OCI-LY1 (cell line): ENCODE measurements around the gene LGMN.

Experiments
- H2AFZ ChIP-seq: fragments of 200-600 bp; sonication (generic), shearing (Covaris generic); 2 replicates; pipeline ENCODE4 v1.6.0; 2014; ENCODE audit warnings: antibody characterized with exemption, mild to moderate bottlenecking, low read length
- H3F3A ChIP-seq: fragments of 200-600 bp; sonication (generic), shearing (Covaris generic); 2 replicates; pipeline ENCODE4 v1.6.0; 2014; ENCODE audit warnings: mild to moderate bottlenecking, antibody characterized with exemption, low read length, moderate library complexity; ENCODE audit not compliant: insufficient read depth
- H3K27ac ChIP-seq: fragments of 200-600 bp; sonication (generic); 2 replicates; pipeline ENCODE4 v1.5.1; 2014; ENCODE audit warnings: low read length, mixed run types, mild to moderate bottlenecking, low read depth; ENCODE audit not compliant: poor library complexity, severe bottlenecking
- H3K27me3 ChIP-seq: fragments of 200-600 bp; sonication (generic); 2 replicates; pipeline ENCODE4 v1.6.0; 2014; ENCODE audit warnings: antibody characterized with exemption, mild to moderate bottlenecking, low read length, moderate library complexity; ENCODE audit not compliant: insufficient read depth
- H3K36me3 ChIP-seq: fragments of 200-600 bp; sonication (generic); 2 replicates; pipeline ENCODE4 v1.6.1; 2014; ENCODE audit warnings: mild to moderate bottlenecking, antibody characterized with exemption, low read length, moderate library complexity, mixed read lengths; ENCODE audit not compliant: insufficient read depth
- H3K4me1 ChIP-seq: fragments of 200-600 bp; sonication (generic); 2 replicates; pipeline ENCODE4 v1.5.1; 2014; ENCODE audit warnings: mild to moderate bottlenecking, low read length, moderate library complexity; ENCODE audit not compliant: insufficient read depth, severe bottlenecking
- H3K4me2 ChIP-seq: fragments of 200-600 bp; sonication (generic), shearing (Covaris generic); 2 replicates; pipeline ENCODE4 v1.6.1; 2014; ENCODE audit warnings: low read length
- H3K4me3 ChIP-seq: fragments of 200-600 bp; sonication (generic); 2 replicates; pipeline ENCODE4 v1.5.1; 2014; ENCODE audit warnings: low read length, low read depth, mild to moderate bottlenecking, mixed read lengths; ENCODE audit not compliant: poor library complexity, severe bottlenecking
- H3K79me2 ChIP-seq: fragments of 200-600 bp; shearing (Covaris generic); 2 replicates; pipeline ENCODE4 v1.6.1; 2016; ENCODE audit warnings: mixed run types, low read length, mixed read lengths; ENCODE audit not compliant: insufficient read depth
- H3K9ac ChIP-seq: fragments of 200-600 bp; sonication (generic), shearing (Covaris generic); 2 replicates; pipeline ENCODE4 v1.6.1; 2014; ENCODE audit warnings: mild to moderate bottlenecking, low read length, mixed read lengths
- H3K9me2 ChIP-seq: fragments of 200-600 bp; sonication (generic), shearing (Covaris generic); 2 replicates; pipeline ENCODE4 v1.6.1; 2014; ENCODE audit warnings: low read depth, mild to moderate bottlenecking, low read length, mixed read lengths
- H3K9me3 ChIP-seq: fragments of 200-600 bp; shearing (Covaris generic); 2 replicates; pipeline ENCODE4 v1.6.1; 2014; ENCODE audit warnings: low read length, mixed read lengths
- H4K20me1 ChIP-seq: fragments of 200-600 bp; sonication (generic), shearing (Covaris generic); 2 replicates; pipeline ENCODE4 v1.6.0; 2016; ENCODE audit warnings: mild to moderate bottlenecking, low read length; ENCODE audit not compliant: insufficient read depth
- CTCF ChIP-seq: fragments of 200-600 bp; sonication (generic), shearing (Covaris generic); IDR thresholded peaks from 2 replicates; pipeline ENCODE4 v1.5.1; 2017; ENCODE audit warnings: mild to moderate bottlenecking, antibody characterized with exemption, low read length, moderate library complexity, mixed read lengths
- EZH2 ChIP-seq: fragments of 200-600 bp; sonication (generic), shearing (Covaris generic); IDR thresholded peaks from 2 replicates; pipeline ENCODE4 v1.8.0; 2017; ENCODE audit warnings: borderline replicate concordance, mixed run types, mild to moderate bottlenecking, antibody characterized with exemption, low read length, moderate library complexity, mixed read lengths

Gene LGMN

DNA sequence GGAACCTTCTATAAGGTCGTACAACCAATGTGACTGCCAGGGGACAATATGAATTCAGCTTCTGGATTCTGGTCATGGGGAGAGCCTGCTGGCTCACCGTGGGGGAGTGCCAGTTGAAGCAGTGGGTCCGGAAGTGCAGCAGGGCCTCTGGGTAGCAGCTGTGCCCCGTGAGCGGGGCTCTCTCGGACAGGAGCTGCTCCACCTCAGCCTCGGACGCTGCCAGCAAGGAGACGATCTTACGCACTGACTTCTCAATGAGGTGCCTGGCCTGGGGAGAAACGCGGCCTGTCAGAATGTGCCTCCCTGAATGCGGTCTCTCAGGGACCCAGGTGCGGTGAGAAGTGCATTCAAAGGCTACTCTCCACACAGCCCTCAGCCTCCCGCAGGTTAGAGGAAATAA lies 42.0 kb downstream of the LGMN start:
- Histone ChIP-seq H3K4me1 (no peaks in the 10 kb centered on the region), H3K4me2 (no peak overlapping the region), H4K20me1 (no peaks in the 10 kb centered on the region), H3K27me3 (no peaks in the 10 kb centered on the region), H3K4me3 (no peak overlapping the region), H3K9me2 (no peaks in the 10 kb centered on the region), H3K27ac (no peak overlapping the region), H2AFZ (no peak overlapping the region), H3F3A (no peaks in the 10 kb centered on the region), H3K9ac (no peak overlapping the region), H3K79me2 (no peaks in the 10 kb centered on the region), H3K9me3 (no peaks in the 10 kb centered on the region), H3K36me3 (no peaks in the 10 kb centered on the region)
- TF ChIP-seq EZH2: no peak
- TF ChIP-seq CTCF: no peak

- no peak overlapping the region for H2AFZ ChIP-seq
- no peaks in the 10 kb centered on the region for H3K4me1 ChIP-seq
- no peaks in the 10 kb centered on the region for H3K79me2 ChIP-seq
- H3K27me3 ChIP-seq: no peaks in the 10 kb centered on the region
- H3K9me3 ChIP-seq: no peaks in the 10 kb centered on the region
- H3K36me3 ChIP-seq: no peaks in the 10 kb centered on the region
- H3F3A ChIP-seq: no peaks in the 10 kb centered on the region
- no peaks in the 10 kb centered on the region for H3K9me2 ChIP-seq
- H4K20me1 ChIP-seq: no peaks in the 10 kb centered on the region
- H3K4me3 ChIP-seq: no peak overlapping the region
- no peak overlapping the region for H3K9ac ChIP-seq
- no peak overlapping the region; the same call in 1 of the 2 replicates for H3K4me2 ChIP-seq
- H3K27ac ChIP-seq: no peak overlapping the region
- TF ChIP-seq CTCF: no peak
- TF ChIP-seq EZH2: no peak
Measured at GRCh38 chr14:92704821-92705220, 43.6 kb downstream of the LGMN start.

GRCh38 chr14:92704036-92704804 lies 44.2 kb downstream of the LGMN start:
- Histone ChIP-seq H3K27ac (no peak overlapping the region), H2AFZ (no peak overlapping the region), H3K9ac (no peak overlapping the region), H3K4me1 (no peaks in the 10 kb centered on the region), H3F3A (no peaks in the 10 kb centered on the region), H3K79me2 (no peaks in the 10 kb centered on the region), H3K36me3 (no peaks in the 10 kb centered on the region), H3K9me2 (no peaks in the 10 kb centered on the region), H4K20me1 (no peaks in the 10 kb centered on the region), H3K4me3 (no peak overlapping the region), H3K9me3 (no peaks in the 10 kb centered on the region), H3K27me3 (no peaks in the 10 kb centered on the region), H3K4me2 (peak overlapping the region; percentile 11; the same call in 1 of the 2 replicates)
- no peak for TF ChIP-seq EZH2
- no peak for TF ChIP-seq CTCF
